Measurements from ENCODE around the gene RXFP2. TPM values are rescaled to one million over a fixed set of nuclear protein-coding genes. Genes with fewer than 3 reads are reported as not detected.

The RXFP2 gene
- total and polyA plus RNA-seq, 9 of the 15 experiments (the other 6 are each of a cell fraction or from before 2014, with no cell fraction given): not detected

DNA sequence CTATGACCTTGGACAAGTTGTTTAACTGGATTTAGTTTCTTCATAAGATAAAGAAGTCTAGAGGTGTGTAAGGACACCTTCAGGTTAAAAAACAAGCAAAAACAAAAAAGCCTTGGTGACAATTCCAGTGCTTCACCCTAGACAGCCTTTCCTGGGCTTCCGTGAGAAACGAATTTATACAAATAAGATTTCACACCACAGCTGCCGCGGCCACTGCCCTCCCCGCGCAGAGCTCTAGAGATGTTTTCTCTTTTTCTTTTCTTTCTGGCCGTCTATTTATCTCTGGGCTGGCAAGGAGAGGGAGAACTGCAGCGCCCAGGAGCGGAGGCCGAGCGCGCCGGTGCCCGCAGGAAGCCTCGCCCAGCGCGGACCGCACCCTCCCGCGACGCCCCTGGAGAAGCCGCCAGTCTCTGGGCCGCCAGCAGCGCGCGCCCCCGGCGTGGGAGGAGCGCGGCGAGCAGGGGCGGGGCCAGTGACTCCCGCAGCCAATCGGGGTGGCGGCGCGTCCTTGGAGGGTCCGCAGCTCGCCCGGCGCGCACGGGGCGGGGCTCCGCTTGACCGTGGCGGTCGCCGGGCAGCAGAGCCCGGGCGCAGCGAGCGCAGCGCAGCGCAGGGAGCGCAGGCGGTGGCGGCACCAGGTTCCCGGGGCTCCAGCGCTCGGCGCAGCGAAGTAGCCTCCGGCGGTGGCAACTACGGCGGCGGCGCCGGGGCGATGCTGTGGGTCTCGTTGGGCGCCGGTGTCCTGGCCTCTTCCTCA is 107.0 kb downstream of the RXFP2 start (continued):
- TF ChIP-seq, protein P1, sequence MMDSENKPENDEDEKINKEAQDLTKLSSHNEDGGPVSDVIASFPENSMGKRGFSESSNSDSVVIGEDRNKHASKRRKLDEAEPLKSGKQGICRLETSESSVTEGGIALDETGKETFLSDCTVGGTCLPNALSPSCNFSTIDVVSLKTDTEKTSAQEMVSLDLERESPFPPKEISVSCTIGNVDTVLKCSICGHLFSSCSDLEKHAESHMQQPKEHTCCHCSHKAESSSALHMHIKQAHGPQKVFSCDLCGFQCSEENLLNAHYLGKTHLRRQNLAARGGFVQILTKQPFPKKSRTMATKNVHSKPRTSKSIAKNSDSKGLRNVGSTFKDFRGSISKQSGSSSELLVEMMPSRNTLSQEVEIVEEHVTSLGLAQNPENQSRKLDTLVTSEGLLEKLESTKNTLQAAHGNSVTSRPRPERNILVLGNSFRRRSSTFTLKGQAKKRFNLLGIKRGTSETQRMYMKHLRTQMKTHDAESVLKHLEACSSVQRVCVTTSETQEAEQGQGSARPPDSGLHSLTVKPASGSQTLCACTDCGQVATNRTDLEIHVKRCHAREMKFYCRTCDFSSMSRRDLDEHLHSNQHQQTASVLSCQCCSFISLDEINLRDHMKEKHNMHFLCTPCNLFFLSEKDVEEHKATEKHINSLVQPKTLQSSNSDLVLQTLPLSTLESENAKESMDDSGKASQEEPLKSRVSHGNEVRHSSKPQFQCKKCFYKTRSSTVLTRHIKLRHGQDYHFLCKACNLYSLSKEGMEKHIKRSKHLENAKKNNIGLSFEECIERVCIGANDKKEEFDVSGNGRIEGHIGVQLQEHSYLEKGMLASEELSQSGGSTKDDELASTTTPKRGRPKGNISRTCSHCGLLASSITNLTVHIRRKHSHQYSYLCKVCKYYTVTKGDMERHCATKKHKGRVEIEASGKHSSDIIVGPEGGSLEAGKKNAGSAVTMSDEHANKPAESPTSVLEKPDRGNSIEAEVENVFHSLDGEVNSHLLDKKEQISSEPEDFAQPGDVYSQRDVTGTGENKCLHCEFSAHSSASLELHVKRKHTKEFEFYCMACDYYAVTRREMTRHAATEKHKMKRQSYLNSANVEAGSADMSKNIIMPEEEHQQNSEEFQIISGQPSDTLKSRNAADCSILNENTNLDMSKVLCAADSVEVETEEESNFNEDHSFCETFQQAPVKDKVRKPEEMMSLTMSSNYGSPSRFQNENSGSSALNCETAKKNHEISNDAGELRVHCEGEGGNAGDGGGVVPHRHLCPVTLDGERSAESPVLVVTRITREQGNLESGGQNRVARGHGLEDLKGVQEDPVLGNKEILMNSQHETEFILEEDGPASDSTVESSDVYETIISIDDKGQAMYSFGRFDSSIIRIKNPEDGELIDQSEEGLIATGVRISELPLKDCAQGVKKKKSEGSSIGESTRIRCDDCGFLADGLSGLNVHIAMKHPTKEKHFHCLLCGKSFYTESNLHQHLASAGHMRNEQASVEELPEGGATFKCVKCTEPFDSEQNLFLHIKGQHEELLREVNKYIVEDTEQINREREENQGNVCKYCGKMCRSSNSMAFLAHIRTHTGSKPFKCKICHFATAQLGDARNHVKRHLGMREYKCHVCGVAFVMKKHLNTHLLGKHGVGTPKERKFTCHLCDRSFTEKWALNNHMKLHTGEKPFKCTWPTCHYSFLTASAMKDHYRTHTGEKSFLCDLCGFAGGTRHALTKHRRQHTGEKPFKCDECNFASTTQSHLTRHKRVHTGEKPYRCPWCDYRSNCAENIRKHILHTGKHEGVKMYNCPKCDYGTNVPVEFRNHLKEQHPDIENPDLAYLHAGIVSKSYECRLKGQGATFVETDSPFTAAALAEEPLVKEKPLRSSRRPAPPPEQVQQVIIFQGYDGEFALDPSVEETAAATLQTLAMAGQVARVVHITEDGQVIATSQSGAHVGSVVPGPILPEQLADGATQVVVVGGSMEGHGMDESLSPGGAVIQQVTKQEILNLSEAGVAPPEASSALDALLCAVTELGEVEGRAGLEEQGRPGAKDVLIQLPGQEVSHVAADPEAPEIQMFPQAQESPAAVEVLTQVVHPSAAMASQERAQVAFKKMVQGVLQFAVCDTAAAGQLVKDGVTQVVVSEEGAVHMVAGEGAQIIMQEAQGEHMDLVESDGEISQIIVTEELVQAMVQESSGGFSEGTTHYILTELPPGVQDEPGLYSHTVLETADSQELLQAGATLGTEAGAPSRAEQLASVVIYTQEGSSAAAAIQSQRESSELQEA (IDR thresholded peaks at IDR 0.05; ENCODE audit: low read depth): no peak

Measured in K562 (cell line).